GM21528 (cell line): Measurements from ENCODE around the gene TRAPPC8.
"Not testable (repeated sequence)": the region's sequence is repeated elsewhere in the genome, so short reads cannot be mapped to it uniquely, and the experiment has no call there.

Experiments
- ATAC-seq: cut with Tn5 transposase; IDR thresholded peaks from one replicate; pipeline ENCODE4 v1.9.1; 2021; ENCODE audit warnings: mild to moderate bottlenecking, moderate library complexity; ENCODE audit not compliant: unreplicated experiment, low FRiP score

Gene TRAPPC8

DNA sequence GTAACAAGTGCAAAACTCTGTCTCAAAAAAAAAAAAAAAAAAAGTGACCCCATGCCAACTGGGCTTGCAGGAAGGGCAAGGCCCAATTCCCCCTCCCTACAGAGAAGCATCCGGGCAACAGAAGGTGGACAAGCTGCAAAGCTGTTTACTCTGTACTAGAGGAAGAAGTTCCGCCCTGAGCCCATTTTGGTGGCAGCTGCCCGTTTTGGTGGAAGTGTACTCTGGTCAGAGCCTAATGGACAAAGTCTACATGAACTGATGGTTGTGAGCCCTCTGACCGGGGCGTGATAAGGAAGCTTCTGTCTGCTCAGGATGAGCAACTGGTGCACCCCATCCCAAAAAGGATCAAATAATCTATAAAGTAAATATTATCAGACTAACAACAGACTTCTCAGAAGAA lies 65.0 kb downstream of the TRAPPC8 start:
- ATAC-seq, result no peak

- no peak for ATAC-seq
Measured at GRCh38 chr18:31876707-31877106, 66.2 kb downstream of the TRAPPC8 start.

DNA sequence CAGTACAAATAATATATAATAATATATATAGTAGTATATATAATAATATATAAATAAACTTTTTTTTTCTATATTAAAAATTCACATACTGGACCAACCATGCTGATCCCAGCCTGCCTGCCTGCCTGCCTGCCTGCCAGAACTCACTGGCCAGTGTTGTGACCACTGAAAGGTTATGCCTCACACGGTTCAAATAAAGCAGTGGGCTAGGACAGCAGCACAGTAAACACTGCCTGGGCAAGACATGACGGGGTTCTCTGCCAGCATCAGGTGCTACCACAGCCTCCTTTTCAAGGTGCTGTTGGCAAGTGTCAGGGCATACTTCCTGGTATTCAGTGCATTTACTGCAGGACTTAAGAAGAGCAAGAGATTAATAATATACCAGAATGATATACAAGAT lies 67.6 kb downstream of the TRAPPC8 start:
- ATAC-seq, result no peak

DNA sequence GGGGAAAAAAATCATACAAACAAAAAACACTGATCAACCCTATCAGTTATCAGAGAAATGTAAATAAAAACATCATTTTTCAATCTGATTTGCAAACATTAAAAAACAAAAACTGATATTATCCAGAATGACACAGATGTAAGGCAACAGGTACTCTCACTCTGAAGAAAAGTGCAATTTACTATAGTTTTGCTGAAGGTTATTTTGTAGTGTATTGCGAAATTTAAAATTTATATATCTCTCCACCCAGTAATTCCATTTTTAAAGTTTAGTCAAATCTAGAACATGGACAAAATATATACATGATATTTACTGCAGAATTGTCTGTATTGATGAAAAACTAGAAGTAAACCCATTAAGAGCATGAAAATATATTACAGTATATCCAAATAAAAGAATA lies 79.8 kb downstream of the TRAPPC8 start:
- ATAC-seq, result no peak

- ATAC-seq, result no peak
Measured at GRCh38 chr18:31860488-31860887, 82.4 kb downstream of the TRAPPC8 start.

DNA sequence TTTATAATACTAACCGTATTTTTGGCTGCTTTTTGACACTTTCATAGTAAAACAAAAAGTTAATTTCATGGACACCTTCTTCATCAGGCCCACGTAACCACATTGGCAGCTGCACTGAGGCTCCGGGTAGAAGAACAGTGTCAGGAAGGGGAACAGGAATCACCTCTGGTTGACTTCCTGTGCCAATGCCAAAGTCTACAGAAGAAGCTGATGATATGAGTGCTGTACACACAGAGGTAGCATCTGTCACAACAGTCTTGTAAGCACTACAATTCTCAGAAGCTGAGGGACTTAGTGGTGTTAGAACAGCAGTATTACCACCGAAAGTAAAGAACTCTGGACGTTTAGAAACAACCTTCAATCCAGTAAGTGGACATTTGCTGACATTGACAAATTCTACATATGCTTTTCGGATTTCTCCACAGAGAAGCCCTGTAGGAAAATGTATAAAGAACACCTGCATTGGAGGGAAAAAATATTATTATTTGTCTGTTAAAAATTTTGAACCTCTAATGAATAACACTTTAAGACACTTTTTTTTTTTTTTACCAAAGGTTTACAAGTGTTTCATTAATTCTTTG lies 85.3 kb downstream of the TRAPPC8 start:
- ATAC-seq, result no peak

- no peak for ATAC-seq
Measured at GRCh38 chr18:31850844-31851243, 92.1 kb downstream of the TRAPPC8 start.

GRCh38 chr18:31840499-31840898 lies 102.4 kb downstream of the TRAPPC8 start:
- no peak for ATAC-seq

- ATAC-seq, result no peak
Measured at GRCh38 chr18:31837879-31838278, 105.0 kb downstream of the TRAPPC8 start.

GRCh38 chr18:31835528-31836133 lies 107.3 kb downstream of the TRAPPC8 start:
- no peak for ATAC-seq

GRCh38 chr18:31831903-31832302 lies 111.0 kb downstream of the TRAPPC8 start:
- ATAC-seq, result no peak

DNA sequence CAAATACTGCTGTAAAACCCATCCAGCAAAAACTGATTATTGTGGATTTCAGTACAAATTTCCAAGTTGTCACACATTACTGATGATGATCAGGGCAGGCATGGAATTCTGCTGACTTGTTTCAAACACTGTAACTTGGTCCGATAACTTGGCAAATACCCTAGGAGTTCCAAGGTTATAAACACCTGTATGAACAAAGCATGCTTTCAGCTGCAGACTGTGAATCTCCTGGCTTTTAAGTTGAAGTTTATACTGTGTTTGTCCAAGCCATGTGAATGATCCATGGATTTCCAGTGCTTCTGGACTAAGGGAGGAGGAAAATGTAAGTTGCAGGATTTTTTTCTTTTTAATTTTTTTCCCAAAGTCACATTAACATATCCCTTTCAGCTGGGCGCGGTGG lies 112.2 kb downstream of the TRAPPC8 start:
- no peak for ATAC-seq

- no peak for ATAC-seq
Measured at GRCh38 chr18:31828613-31829012, 114.3 kb downstream of the TRAPPC8 start.

DNA sequence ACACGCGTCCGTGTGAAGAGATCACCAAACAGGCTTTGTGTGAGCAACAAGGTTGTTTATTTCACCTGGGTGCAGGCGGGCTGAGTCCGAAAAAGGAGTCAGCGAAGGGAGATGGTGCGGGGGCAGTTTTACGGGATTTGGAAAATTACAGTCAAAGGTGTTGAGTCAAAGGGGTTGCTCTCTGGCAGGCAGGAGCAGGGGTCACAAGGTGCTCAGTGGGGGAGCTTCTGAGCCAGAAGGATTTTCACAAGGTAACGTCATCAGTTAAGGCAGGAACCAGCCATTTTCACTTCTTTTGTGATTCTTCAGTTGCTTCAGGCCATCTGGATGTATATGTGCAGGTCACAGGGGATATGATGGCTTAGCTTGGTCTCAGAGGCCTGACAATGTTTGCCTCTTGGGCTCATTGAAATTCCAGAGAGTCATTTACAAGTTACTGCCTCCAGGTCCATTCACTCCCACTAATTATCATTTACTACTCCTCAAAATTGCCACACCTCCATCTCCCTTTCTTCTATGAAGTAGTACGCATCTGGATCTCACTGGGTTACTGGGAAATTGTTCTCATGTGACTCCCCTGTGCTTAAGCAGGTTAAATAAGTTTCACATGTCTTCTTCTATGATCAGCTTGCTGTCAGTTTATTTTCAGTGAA lies 116.1 kb downstream of the TRAPPC8 start:
- ATAC-seq, result not testable (repeated sequence)

DNA sequence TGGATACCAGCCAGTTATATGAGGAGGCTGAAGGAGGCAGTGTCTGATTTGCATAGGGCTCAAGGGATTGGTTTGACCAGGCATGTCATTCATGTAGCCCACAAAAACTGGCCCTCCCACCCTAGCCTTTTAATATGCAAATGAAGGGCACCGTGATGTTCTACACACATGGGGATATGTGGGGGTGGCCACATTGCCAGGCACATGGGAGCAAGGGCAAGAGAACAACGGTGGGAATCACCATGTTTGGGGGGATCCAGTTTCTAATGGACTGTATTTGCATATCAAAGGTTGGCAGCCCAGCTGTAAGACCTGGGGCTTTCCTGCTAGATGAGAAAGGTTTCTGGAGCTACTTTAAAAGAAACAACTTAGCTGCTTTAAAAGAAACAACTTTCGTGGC lies 117.2 kb downstream of the TRAPPC8 start:
- no peak for ATAC-seq

DNA sequence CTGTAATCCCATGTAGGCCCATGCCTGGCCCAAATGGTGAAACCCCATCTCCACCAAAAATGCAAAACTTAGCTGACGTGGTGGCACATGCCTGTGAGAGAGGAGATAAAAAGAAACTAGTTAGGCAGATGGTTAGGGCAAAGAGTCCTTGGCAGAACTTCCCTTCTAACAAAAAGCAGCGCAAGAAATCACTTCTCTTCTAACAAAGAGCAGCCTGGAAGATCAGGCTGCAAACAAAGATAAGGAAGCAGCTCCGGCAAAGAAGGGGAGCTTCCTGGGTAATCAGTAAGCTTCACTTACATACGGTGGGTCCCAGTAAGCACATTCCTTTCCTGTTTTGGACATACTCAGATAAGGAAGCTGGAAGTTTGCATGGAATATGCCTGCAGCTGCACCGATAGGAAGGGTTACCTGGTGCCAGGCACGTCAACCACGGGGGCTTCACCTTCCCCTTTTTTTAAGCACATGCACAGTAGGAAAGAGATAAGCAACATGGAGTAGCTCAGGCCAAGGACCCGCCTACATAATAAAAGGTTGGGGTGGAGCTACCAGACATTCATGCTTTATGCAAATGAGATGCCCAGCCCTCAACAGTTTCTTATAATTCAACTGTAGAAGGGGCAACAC lies 121.3 kb downstream of the TRAPPC8 start:
- no peak for ATAC-seq

DNA sequence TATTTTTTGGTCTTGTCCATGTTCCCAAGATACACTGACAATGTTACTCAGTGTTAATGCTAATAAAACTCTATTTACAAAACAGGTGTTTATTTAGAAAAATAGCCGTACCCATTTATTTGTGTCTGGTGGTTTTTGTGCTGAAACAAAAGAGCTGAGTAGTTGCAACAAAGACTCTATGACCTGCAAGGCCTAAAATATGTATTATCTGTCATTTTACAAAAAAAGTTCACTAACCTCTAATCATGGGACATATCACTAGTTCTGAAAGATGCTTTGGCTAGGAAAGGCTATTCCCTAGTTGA lies 123.1 kb downstream of the TRAPPC8 start:
- no peak for ATAC-seq

DNA sequence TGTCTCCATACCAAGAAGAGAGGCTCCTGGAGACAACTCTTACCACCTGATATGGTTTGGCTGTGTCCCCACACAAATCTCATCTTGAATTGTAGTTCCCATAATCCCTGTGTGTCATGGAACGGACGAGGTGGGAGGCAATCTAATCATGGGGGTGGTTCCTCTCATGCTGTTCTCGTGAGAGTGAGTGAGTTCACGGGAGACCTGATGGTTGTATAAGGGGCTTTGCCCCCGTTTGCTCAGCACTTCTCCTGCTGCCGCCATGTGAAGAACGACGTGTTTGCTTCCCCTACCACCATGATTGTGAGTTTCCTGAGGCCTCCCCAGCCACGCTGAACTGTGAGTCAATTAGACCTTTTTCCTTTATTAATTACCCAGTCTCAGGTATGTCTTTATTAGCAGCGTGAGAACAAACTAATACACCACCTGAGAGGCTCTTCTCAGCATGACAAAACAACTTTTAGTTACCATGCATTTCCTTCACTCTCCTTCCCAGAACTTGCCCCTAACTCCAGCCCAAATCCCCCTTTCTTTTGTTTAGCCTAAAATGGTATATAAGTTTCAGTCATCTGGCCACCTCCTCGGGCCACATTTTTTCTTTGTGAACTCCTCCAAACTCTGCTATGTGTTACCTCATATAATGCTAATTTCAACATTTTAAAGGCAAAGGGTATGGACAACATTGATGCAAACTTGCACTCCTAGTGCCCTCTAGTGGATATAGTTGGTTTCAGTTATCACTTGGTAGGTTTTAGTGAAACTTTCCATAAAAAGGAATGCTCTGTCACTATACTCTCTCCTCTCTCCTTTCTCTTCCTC lies 123.6 kb downstream of the TRAPPC8 start:
- peak; percentile 78 for ATAC-seq

DNA sequence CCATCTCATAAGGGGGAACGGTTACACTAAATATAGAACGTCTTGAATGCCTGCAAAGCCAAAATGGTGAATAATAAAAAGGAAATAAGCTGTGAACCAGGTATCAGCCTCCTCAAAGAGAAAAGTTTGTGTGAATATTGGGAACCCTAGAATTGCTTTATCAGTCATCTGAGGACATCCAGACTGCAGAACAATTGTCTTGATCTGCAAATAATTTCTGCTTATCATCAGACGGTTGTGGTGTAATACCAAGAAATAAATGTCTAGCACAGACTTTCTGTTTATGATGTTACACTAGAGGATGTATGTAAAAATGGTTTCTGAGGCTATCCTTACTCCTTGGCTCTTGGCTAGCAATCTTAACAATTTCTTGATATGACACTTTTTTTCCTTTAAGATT lies 128.8 kb downstream of the TRAPPC8 start:
- no peak for ATAC-seq

- not testable (repeated sequence) for ATAC-seq
Measured at GRCh38 chr18:31810336-31811130, 132.4 kb downstream of the TRAPPC8 start.
